ENCODE measurements around the gene MOSMO.

Gene MOSMO

GRCh38 chr16:22055881-22056280 is 48.0 kb downstream of the MOSMO start:
- no peak overlapping the region for H3K4me3 ChIP-seq (ENCODE audit: low read depth, low read length)
- no peak for TF ChIP-seq CTCF (IDR thresholded peaks at IDR 0.05; ENCODE audit: borderline replicate concordance, insufficient read depth, low read depth, low read length)

GRCh38 chr16:22063888-22064467 is 56.1 kb downstream of the MOSMO start:
- TF ChIP-seq CTCF (IDR thresholded peaks at IDR 0.05; ENCODE audit: borderline replicate concordance, insufficient read depth, low read depth, low read length): no peak

GRCh38 chr16:22065252-22065651 is 57.3 kb downstream of the MOSMO start:
- TF ChIP-seq CTCF (IDR thresholded peaks at IDR 0.05; ENCODE audit: borderline replicate concordance, insufficient read depth, low read depth, low read length): no peak

More at GRCh38 chr16:22063888-22064467, 56.1 kb downstream of the MOSMO start:
- H3K4me3 ChIP-seq (ENCODE audit: low read depth, low read length): no peak overlapping the region

GRCh38 chr16:22070361-22071330 is 62.7 kb downstream of the MOSMO start:
- TF ChIP-seq CTCF (IDR thresholded peaks at IDR 0.05; ENCODE audit: borderline replicate concordance, insufficient read depth, low read depth, low read length): no peak
- H3K4me3 ChIP-seq (ENCODE audit: low read depth, low read length): no peak overlapping the region

More at GRCh38 chr16:22065252-22065651, 57.3 kb downstream of the MOSMO start:
- H3K4me3 ChIP-seq (ENCODE audit: low read depth, low read length): no peak overlapping the region

- TF ChIP-seq CTCF (IDR thresholded peaks at IDR 0.05; ENCODE audit: borderline replicate concordance, insufficient read depth, low read depth, low read length): no peak
- H3K4me3 ChIP-seq (ENCODE audit: low read depth, low read length): no peak overlapping the region
Measured at GRCh38 chr16:22071331-22071910, 63.5 kb downstream of the MOSMO start.

- TF ChIP-seq CTCF (IDR thresholded peaks at IDR 0.05; ENCODE audit: borderline replicate concordance, insufficient read depth, low read depth, low read length): no peak
- no peak overlapping the region for H3K4me3 ChIP-seq (ENCODE audit: low read depth, low read length)
Measured at GRCh38 chr16:22073350-22073749, 65.4 kb downstream of the MOSMO start.

Measured in GM12875 (cell line).